CD4-positive, alpha-beta T cell treated with Interleukin-1 beta for 1 hour (primary cell): ENCODE results near the gene CA11.

Source experiments
- DNase-seq, 2 donors: peaks; one replicate each; pipeline ENCODE4 v3.0.0-alpha.2; 2020 to 2022

Gene CA11

DNA sequence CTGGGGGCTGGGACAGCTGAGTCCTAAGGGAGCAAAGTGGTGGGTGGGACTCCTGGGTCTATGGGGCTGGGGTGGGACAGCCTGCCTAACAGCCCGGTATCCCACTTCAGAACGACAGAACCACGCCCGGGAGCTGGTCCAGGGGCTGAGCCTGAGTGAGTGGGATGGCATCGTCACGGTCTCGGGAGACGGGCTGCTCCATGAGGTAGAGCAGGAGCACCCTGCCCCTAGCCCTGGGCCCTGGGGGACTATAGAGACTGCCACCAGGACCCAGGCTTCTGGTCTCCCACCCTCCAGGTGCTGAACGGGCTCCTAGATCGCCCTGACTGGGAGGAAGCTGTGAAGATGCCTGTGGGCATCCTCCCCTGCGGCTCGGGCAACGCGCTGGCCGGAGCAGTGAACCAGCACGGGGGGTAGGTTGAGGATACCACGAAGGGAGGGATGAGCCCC, 18.1 kb downstream of the CA11 start:
- no peak for DNase-seq

DNA sequence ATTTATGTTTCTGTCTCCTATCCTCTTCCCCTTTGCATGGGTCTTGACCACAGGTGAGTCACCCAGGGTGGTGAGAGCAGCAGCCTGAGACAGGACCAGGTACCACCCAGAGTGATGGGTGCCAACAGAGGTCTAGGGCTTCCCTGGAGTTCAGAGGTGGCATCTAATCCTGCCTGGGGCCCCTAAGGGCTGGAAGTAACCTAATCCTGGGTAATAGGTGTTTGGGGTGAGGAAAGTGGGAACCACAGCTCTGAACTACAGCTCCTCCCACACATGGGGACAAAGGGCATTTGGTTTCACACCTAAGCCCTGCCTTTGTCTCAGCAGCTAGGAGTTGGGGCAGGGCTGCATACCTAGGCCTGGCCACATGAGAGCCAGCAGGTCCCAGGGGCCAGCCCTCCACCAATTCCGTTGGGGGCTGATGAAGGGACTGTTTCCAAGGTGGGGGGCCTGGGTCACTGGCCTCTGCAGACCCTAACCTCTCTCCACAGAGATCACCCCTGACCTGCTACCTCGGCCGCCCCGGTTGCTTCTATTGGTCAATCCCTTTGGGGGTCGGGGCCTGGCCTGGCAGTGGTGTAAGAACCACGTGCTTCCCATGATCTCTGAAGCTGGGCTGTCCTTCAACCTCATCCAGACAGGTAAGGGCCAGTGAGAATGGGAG, 18.7 kb downstream of the CA11 start:
- DNase-seq, result no peak

DNA sequence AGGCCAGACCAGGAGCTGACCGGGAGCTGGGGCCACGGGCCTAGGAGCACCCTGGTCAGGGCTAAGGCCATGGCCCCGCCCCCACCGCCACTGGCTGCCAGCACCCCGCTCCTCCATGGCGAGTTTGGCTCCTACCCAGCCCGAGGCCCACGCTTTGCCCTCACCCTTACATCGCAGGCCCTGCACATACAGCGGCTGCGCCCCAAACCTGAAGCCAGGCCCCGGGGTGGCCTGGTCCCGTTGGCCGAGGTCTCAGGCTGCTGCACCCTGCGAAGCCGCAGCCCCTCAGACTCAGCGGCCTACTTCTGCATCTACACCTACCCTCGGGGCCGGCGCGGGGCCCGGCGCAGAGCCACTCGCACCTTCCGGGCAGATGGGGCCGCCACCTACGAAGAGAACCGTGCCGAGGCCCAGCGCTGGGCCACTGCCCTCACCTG, 20.1 kb downstream of the CA11 start:
- no peak for DNase-seq

DNA sequence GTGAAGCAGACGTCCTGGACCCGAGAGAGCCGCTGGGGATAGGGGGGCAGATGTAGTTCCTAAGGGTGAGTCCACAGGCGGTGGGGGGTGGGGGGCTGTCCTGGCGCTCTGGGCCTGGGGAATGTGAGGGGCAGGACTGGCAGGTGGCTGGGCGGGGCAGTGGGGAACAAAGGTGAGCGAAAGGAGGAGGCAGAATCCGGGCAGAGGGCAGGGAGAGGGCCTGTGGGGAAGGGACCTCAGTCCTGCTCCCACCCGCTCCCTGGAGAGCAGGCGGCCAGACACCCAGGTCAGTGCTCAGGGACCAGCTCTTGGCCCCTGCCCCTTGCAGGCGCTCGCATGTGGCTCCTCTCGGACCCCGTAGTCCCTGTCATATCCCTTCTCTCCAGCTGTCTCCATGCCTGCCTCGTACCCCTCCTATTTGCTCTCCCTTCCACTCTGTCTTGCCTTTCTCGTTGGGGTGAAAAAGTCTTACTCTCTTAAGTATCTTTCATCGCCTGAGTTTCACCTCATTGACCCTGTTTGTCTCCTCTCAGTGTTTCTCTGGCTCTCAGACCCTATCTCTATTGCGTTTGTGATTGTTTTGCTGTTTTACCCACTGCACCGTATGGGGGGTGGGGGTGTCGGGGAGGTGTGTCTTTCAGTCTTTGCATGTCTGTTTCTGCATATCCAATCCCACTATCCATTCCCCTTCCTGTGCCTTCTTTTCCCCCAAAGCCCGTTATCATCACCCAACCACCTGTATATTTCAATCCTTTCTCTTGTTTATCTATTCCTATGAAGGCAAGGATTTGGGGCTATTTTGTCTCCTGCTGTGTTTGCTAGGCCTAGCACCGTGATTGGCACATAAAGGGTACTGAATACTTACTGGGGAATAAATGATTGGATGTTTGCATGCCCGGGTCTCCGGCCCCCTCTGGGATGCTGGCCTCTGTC, 20.9 kb downstream of the CA11 start:
- DNase-seq, result no peak

DNA sequence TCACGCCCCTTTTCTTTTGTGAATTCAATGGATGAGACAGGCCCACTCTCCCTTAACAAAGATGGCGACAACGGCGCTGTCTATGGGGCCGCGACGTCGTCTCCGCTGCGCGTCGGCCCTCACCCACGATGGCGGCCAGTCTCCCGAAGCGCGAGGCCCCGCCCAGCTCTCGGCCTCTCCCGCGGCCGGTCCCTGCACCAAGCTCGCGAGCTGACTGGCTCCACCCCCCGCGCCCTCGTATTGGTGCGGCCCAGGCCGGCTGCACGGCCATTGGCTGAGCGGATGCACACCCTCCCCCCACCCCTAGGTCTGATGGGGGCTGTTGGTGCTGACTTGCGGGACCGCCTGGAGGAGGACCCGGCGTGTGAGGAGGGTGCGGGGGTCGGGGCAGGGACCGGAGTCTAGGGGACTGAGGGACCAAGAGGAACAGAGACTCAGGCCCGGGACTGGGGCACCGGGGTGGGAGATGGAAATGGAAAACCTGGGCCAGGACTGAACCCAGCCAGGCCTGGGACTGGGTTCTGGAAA, 21.9 kb downstream of the CA11 start:
- peak; percentile 97 to 98 for DNase-seq

DNA sequence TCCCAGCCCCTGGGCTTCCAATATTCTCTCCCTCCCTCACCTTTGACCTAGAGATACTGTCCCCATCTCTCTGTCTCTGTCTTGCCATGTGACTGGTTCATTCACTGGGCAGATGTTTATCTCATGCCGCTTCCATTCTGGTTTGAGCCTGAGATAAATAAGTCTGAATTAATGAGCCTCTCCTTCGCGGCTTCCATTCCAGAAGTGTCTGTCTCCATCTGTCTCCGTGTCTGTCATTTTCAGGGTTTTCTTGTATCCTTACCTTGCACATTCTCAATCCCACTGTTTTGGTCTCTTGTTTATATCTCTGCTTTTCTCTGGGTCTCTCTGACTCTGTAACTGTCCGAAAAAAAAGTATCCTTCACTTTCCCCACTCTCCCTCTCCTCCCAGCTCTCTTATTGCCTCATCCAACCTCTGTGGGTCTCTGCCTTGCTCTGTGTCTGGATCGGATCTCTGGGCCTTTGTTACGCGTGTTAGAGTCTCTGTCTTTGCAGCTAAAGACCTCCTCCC, 22.4 kb downstream of the CA11 start:
- DNase-seq, result no peak

DNA sequence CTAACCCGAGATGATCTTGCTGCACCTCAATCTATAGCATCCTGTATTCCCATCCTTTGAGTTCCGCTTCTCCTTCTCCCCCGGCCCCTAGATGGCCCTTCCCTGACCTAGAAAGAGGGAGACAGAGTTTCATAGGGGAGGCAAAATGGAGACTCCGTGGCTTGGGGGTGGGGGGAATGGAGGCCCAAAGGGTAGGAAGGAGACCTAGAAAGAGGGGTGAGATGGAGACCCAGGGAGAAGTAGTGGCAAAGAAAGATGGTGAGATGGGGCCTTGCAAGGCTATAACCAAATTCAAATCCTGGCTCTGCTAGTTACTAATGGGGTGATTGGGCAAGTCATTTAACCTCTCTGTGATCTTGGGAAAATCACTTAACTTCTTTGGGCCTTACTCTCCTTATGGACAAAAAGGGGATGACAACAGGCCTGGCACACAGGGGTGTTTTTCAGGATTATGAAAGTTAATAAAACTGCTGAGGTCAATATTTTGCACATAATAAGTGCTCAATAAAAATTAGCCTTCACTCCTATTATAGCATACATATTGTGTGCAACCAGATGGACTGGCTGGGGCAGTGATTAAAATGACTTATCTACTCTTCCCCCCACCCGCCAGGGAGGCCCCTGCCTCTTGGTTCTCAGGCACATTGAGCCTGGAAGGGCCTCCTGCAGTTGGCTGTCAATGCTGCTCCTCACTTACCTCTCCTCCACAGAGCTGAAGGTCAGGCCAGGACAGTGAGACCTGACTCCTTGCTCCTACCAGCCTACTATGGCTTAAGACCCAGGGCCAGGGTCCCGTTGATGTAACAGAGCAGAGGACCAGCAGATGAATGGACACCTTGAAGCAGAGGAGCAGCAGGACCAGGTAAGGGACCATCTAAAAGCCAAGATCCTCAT, 26.0 kb downstream of the CA11 start:
- no peak for DNase-seq

DNA sequence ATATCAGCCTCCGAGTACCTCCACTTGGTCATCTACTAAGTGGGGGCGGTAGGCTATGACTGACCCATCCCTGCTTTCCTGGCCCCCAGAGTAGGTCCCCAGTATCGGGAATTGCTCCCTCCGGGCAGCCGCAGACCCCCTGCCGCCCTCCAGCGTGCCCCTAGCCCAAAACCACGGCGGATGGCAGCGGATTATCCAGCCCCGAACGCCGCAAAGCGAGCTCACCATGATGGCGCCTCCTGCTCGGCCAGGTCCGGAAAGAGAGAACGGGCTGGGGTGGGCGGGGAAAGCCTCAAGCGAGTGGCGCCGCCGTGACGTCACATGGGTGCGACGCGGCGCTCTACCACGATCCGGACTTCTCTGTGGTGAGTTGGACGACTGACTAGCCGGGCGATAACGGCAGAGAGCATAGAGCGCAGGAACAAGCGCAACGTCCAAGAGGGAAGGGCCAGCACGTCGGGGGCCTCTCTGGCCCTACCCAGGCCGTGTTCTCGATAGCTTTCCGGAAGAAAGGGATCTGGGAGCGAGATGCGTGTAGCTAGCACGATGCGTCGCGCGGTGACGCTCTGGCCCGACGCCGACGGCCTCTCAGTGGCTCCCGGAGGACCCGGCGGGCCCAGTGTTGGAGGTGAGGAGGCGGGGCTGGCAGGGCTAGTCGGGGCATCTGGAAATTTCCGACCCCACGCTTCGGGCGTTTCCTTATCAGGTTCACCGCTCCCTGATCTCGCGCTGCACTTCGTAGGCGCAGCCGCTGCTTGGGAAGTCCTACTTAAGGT, 26.9 kb downstream of the CA11 start, which contains the start of the genes RPL18 and SPHK2:
TSS of gene RPL18 (minus strand) at position 263 of the 776 bp plus-strand sequence. CDS start at position 228, 35 bp downstream.
TSS of gene SPHK2 (plus strand) at position 591 of the 776 bp plus-strand sequence. CDS start 1,009 bp downstream, outside the sequence.
- DNase-seq, result peak; percentile 97 to 99

DNA sequence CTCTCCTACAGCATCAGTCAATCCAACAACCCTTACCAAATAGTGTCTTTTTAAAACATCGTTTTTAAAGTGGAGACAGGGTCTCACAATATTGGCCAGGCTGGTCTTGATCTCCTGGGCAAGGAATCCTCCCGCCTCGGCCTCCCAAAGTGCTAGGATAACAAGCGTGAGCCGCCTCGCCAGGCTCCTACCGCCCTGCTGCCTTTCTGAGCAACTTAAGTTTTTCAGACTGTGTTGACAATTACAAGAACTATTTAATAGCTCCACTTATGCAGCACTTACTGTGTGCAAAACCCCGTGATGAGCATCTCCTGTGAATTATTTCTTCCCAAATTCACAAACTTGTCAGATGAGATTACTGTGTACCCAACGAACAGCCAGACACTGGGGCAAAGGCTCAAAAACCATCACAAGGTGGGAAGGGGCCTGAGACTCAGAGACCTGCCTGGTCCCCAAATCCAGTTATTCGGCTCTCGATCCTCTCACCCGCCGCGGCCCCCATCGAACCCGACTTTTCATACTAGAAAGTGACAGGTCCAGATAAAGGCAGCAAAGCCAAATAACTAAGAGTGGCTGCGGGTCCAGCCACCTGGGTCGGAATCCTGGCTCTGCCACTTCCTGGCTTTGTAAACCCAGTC, 27.6 kb downstream of the CA11 start:
- DNase-seq, result no peak

DNA sequence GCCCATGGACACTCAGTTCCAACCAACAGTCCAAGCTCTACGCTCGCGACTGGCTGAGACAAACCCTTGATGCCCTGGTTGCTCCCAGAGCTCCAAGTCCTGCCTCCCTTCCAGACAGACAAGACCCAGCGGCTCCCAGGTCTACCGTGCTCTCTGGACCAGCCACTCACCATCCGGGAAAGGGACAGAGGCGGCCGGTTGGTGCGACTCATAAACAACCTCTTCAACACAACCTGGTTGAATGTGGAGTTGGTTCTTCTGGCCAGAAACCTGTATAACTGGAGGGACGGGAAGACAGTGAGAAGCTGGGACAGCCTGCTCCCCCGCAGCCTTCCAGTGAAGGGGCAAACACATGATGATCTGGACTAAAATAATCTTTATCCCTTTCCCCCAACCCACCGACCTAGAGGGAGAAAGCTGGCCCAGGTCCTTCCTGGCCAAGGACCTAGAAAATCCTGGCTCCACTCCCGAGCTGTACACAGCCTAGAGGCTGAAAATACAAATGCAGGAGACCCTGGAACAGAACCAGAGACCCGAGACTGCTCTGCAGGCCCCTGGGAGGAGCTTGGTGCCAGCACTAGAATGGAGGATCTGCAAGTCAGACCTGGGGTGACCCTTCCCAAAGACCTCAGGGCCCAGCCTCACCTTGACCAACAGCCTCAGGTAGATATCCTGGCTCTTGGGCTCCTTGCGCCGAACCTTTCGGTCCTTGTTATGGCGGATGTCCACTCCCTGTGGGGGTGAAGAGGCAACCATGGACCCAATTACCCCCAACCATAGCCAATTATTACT, 28.6 kb downstream of the CA11 start:
- no peak for DNase-seq

DNA sequence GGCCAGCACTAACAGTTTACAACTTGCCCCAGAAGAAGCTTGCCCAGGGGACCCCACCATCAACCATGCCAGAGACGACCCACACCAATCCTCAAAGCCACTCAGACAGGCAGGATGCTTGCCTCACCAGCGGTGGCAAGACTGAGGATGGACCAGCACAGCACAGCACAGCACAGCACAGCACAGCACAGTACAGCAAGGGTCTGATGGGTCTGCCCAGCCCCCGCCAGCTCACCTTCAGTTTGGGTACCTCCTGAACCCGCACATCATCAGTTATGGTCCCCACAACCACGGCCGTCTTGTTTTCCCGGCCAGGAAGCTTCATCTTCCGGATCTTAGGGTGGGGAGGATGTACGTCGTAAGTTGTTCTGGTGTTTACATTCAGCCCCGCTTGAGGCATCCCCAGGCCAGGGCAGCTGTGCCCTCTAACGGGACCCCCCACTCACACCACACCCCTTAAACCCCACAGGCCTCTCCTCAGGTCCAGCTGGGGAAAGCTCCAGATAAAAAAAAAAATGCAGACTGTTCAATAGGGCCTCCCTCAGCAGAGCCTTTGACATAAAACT, 29.4 kb downstream of the CA11 start:
- DNase-seq, result no peak

DNA sequence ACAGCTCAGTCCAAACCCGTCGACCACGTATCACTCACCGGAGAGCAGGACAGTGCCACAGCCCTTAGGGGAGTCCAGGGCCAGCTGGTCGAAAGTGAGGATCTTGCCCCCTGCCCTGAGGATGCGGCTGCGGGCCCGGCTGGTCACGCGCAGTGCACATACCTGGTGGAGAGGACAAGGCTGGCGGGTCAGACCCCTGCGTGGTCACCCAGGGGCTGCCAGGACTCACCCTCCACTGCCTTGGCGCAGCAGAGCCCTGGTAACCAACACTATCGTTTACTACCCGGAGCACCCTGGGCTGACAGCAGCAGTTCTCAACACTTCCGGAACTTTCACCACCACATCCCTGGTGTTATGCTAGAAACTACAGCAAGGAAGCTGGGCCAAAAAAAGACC, 29.9 kb downstream of the CA11 start:
- DNase-seq, result no peak

DNA sequence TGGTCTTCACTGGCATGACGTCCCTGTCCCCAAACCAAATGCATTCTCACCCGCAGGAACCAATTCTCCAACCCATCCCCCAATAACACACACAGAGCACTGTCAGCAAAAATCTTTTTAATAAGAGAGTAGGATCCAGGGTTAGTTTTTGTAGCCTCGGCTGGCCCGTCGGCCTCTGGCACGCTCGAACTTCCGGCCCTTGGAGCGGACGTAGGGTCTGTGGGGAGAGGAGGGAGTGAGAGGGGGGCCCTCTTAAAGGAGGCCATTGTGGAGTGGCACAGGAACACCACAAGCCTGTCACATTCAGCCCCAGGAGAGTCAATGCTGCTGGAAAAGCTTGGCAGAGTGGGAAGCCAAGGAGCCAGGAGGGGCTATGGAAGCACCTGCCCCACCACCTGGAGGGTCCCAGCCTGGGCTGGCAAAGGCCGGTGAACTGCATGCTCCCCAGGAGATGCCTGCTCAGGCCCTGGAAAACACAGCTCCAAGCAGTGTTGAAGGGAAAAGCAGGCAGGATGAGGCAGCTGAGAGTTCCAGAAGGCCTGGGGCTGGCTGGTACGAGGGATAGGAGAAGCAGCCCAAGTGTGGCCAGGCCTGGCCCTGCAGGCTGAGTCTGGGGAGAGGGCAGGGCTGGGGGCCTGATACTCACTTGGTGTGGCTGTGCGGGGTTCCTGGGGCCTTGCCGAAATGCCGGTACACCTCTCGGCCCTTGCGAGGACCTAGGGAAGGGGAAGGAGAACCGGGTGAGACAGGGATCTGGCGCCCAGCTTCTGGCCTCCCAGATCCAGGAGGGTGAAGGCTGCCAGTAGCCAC, 30.6 kb downstream of the CA11 start:
- DNase-seq, result no peak

DNA sequence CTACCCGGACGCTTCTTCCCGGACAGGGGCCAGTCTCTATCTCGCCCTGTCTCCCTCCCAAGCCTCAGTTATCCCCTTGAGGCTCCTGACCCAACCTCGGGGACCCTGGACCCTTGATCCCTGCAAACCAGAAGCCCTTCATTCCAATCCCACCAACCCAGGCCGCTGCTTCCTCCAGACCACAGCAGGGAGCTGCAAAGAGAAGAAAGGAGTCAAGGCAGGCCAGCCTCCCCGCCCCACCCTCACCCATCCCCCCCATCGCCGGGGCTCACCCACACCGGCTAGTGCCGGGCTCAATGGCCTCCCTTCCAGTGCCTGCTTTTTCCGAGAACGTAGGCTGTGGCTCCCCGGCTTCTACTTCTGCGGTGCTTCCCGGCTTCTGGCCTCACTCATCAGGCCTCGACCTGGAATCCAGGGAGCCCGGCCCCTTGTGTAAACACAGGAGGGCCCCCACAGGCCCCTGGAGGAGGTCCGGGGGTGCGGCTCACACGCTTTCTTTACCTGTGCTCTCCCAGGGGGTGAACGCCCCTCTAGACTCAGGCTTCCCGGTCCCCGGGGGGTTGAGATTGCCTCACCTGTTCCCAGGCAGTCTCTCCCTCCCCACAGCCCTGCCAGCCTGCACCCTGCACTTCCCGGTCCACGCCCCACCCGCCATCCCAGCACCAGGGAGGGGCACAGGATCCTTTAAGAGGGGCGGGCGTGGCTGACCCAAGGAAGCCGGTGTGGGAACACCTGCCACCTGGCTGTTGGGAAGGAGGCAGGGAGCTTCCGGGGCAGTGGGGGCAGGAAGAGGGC, 31.4 kb downstream of the CA11 start, which contains the start of gene FAM83E:
TSS of gene FAM83E (minus strand) at position 641 of the 795 bp plus-strand sequence. CDS start 1,704 bp downstream, outside the sequence.
- no peak for DNase-seq

DNA sequence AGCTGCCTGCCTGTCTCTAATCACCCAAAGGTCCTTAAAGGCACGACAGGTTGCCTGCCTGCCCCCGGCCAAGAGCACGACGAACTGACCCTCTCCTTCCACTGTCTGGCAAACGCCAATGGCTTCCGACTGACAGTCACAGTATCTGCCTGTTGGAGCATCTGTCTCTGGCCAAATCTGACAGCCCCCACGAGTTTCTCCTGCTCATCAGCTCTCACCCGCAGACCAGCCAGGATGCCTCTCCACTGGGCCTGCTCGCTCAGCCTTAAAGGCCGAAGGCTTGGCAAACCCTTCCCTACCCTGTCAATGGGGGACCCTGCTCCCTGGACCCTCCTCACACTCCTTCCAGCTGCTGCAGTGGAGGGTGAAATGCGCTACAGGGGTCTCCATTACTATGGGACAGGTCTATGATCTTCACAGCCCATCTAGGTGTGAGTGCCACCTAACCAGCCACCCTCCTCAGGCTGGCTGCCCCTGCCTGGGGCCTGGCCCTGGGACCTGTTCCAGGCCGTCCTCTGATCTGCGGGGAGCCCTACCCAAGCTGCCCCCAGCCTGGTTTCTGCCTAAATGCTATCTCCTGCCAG, 32.0 kb downstream of the CA11 start:
- no peak for DNase-seq

DNA sequence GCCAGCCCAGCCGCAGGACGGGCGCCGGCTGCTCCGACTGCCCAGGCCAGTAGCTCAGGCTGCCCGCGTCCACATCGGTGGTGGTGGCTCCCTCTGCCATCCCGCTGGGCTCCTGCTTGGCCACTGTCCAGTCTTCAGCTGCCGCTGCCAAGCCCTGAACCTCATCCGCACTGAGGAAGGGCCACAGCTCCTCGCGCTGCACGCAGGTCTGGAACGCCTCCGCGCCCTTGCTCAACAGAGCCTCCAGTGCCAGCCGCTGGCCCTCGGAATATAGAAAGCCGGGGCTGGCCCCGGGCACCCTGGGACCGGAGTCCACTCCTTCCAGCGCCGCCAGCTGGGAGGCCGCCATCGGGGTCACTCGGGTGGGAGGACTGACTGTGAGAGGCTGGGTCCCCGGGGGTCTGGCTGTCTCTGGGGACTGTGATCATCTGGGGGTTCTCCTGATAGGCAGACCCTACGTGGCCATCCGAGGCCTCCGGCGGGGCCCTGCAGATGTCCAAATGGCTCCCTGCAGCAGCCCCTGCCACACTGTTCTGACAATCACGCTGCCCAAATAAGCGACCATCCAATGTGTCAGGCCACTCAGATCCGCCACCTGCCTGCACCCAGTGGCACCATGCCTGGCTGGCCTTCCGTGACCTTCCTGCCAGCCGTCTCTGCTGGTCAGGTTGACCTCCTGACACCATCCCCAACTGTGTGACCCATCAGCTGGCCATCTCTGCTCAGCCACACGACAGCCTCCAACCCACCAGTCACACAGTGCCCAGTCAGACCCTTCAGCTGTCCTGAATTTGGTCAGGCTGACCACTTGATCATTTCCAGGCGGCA, 32.7 kb downstream of the CA11 start:
- DNase-seq, result no peak
